ENCODE data around the gene ATP10B.

GRCh38 chr5:160640406-160640805 is 211.6 kb downstream of the ATP10B start:
- no peak for TF ChIP-seq CTCF (IDR thresholded peaks at IDR 0.05 in 2 of 3, conservative IDR thresholded peaks at IDR 0.05 in 1 of 3; ENCODE audit: control insufficient read depth in 2 of 3, extremely low read depth in 1 of 3, insufficient read depth in 1 of 3, low read depth in 3 of 3, low read length in 3 of 3)
- TF ChIP-seq MYC (IDR thresholded peaks at IDR 0.05; ENCODE audit: insufficient read depth, insufficient read length, insufficient replicate concordance, low read length, severe bottlenecking) = no peak
- no peak for TF ChIP-seq MAX (IDR thresholded peaks at IDR 0.05; ENCODE audit: low read depth, low read length)
- no peak for TF ChIP-seq ZNF274 (IDR thresholded peaks at IDR 0.05; ENCODE audit: insufficient read depth, insufficient read length)
- no peak for TF ChIP-seq CHD2 (IDR thresholded peaks at IDR 0.05; ENCODE audit: borderline replicate concordance, low read depth, low read length)
- no peak for TF ChIP-seq ETV6 (conservative IDR thresholded peaks at IDR 0.05 in 1 of 2, IDR thresholded peaks at IDR 0.05 in 1 of 2; ENCODE audit: borderline replicate concordance in 1 of 2, low read depth in 1 of 2)
- no peak for TF ChIP-seq POLR2A (IDR thresholded peaks at IDR 0.05; ENCODE audit: low read depth, low read length)
- TF ChIP-seq EP300 (IDR thresholded peaks at IDR 0.05; ENCODE audit: borderline replicate concordance in 1 of 2, control insufficient read depth in 1 of 2, low read depth in 2 of 2, low read length in 2 of 2) = no peak
- TF ChIP-seq POLR2AphosphoS5 (IDR thresholded peaks at IDR 0.05; ENCODE audit: low read length) = no peak
- TF ChIP-seq SP1 (IDR thresholded peaks at IDR 0.05; ENCODE audit: low read depth, low read length) = no peak
- no peak for TF ChIP-seq ZNF384 (IDR thresholded peaks at IDR 0.05; ENCODE audit: borderline replicate concordance, low read depth, low read length)
- no peak for TF ChIP-seq PAX8 (IDR thresholded peaks at IDR 0.05)

Data from GM12878 (cell line).